NB4 (cell line): Measurements from ENCODE around the gene KCNJ10.
"Not testable (repeated sequence)": the region's sequence is repeated elsewhere in the genome, so short reads cannot be mapped to it uniquely, and the experiment has no call there.

ENCODE experiments used
- DNase-seq: peaks from one replicate; pipeline ENCODE4 v3.0.0; 2010; ENCODE audit warnings: low read depth
- H3K4me3 ChIP-seq: one replicate; pipeline ENCODE4 v1.5.1; 2011; ENCODE audit warnings: mild to moderate bottlenecking, low read depth, low read length, moderate library complexity
- MYC ChIP-seq: IDR thresholded peaks from 2 replicates; pipeline ENCODE4 v1.6.1; 2011; ENCODE audit warnings: low read depth, low read length
- POLR2A ChIP-seq: IDR thresholded peaks from 2 replicates; pipeline ENCODE4 v1.6.1; 2011; ENCODE audit warnings: mild to moderate bottlenecking; ENCODE audit not compliant: insufficient read length; ENCODE audit errors: extremely low read depth
- TF ChIP-seq, protein P1 (sequence below): IDR thresholded peaks from one replicate; pipeline ENCODE4 v1.5.1; 2012; ENCODE audit warnings: low read depth, low read length
- TF ChIP-seq, protein P2 (sequence below): IDR thresholded peaks from 2 replicates; pipeline ENCODE4 v1.6.1; 2011; ENCODE audit warnings: low read depth, low read length

KCNJ10 gene

DNA sequence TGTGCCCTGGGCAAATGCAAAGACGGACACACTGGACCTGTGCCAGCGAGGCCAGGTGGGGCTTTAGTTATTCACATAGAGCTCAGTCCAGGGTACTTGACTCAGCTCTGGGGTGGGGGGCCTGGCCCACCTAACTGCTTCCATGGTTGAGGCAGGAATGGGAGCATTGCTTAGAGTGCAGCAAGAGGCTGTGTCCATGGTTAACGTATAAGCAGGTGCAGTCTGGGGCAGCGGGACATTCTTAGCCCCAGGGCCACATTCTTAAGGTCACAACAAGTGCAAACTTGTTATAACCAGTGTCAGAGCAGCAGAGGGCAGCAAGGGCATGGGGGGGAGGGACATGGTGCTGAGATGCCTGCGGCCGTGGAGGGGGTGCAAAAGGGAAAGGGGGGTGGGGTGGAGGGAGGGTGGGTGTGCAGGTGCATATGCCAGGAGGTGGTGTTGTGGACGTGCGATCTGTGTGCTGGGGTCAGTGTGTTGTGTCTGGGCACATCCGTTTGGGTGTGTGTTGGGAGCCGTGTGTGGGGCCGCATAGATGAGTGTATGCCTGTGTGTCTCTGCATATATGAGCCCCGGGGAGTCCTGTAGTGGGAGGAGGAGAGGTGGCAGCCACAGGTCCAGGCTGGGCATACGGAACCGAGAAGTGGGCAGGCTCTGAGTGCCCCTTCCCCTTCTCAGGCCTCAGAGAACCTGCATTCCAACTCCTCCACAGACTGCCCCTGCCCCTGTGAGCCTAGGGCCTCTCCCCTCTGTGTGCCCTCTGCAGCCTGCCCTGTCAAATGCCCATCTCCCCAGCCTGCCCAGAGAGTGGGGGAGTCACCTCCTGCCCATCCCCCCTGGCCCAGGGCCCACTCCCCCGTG, 8.4 kb downstream of the KCNJ10 start:
- H3K4me3 ChIP-seq: no peak overlapping the region
- TF ChIP-seq MYC (no peak), POLR2A (no peak)
- TF ChIP-seq, protein P1, sequence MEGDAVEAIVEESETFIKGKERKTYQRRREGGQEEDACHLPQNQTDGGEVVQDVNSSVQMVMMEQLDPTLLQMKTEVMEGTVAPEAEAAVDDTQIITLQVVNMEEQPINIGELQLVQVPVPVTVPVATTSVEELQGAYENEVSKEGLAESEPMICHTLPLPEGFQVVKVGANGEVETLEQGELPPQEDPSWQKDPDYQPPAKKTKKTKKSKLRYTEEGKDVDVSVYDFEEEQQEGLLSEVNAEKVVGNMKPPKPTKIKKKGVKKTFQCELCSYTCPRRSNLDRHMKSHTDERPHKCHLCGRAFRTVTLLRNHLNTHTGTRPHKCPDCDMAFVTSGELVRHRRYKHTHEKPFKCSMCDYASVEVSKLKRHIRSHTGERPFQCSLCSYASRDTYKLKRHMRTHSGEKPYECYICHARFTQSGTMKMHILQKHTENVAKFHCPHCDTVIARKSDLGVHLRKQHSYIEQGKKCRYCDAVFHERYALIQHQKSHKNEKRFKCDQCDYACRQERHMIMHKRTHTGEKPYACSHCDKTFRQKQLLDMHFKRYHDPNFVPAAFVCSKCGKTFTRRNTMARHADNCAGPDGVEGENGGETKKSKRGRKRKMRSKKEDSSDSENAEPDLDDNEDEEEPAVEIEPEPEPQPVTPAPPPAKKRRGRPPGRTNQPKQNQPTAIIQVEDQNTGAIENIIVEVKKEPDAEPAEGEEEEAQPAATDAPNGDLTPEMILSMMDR: no peak
- TF ChIP-seq, protein P2, sequence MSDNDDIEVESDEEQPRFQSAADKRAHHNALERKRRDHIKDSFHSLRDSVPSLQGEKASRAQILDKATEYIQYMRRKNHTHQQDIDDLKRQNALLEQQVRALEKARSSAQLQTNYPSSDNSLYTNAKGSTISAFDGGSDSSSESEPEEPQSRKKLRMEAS: no peak
- DNase-seq: no peak

DNA sequence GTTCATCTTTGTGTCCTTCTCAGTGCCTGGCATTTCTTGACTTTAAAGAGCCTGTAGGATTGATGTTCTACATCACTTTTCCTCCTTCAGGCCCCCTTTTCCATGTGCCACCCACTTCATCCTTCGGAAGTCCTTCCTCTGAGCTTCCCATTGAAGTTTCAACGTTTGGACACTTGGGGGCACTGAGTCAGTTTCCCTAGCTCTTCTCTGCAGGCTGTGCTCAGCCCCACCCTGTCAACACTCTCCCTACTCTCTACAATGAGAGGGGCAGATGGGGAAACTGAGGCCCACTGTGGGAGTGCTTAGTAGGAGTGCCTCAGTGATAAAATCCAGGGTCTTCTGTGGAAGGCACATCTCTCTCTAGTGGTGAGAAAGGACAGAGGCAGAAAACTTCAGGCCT, 11.9 kb downstream of the KCNJ10 start:
- no peak overlapping the region for H3K4me3 ChIP-seq
- no peak for DNase-seq
- TF ChIP-seq, protein P1: peak; percentile 39
- TF ChIP-seq MYC: no peak

DNA sequence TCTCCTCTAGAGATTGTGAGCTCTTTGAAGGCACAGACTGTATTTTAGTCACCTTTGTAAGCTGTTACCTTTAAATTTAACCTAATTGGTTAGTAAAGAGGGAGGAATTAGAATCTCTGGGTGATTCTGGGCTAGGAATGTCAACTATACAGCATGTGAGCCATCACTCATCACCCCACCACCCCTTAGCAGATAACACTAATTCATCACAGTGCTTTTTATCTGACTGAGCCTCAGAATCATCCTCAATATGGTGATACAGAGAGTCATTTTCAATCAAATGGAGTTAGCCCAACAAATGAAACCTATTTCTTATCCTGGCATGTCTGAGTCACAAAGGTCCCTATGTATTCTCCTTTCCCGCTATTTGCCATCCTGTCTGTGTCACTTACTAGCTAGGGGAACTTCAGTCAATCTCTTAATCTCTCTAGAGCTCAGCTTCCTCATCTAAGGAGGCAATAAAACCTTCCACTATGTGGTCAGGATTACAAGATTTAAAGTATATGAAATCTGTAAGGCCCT, 13.3 kb downstream of the KCNJ10 start:
- no peak for DNase-seq
- no peak overlapping the region for H3K4me3 ChIP-seq
- TF ChIP-seq POLR2A (no peak), MYC (no peak)
- TF ChIP-seq, protein P1: no peak
- TF ChIP-seq, protein P2: no peak

DNA sequence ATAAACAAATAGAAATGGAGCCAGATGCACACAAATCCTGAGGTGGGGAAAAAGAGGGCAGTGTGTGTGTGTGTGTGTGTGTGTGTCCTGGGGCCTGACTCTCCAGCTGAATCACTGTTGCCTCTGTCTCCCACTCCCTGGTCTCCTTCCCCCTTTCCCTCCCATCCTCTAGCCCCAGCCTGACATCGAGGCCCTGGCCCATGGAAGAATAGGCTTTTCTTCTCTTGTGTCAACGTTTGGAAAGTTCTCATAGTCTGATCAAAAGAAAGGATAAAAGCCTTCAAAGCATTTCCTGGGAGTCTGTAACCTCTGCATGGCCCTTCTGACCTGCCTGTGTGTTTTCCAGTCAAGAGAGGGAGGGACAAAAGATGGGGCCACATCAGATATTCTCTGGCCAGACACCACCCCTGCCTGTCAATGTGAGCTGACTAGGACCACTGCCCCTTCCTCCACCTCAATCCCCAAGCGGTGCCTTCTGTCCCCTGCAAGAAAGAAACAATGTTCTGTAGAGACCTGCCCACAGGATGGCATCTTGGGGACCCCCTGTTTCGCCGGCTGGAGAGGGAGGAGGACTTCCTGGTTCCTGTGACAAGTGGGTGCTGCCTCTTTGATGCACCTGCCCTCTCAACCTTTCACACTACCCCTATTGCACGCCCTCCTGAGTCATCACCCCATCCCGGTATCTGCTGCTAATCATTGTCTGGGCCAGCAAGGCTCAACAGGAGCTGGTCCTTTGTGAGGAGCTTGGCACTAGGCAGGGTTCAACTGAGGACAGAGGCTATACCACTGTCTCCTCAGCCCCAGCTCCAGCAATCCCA, 16.2 kb downstream of the KCNJ10 start:
- no peak overlapping the region for H3K4me3 ChIP-seq
- TF ChIP-seq MYC (no peak), POLR2A (no peak)
- TF ChIP-seq, protein P2: no peak
- TF ChIP-seq, protein P1: no peak
- DNase-seq: no peak

DNA sequence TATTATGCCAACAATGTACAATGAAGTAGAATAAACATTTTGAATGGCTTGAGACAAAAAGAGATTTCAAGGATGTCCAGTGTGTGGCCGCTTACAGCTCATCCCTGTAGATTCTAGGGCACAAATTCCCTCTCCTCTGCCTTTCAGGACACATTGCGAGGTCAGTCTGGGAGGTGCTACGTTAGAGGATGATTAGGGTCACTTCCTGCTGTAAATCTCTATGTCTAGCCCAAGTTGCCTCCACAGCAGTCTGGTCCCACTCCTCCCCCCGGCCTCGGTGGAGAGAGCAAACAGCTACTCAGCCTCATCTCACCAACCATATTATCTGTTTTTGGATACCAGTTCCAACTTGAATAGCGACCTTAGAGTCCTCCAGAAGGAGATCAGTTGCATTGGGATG, 17.0 kb downstream of the KCNJ10 start:
- no peak overlapping the region for H3K4me3 ChIP-seq
- no peak for DNase-seq
- no peak for TF ChIP-seq POLR2A

DNA sequence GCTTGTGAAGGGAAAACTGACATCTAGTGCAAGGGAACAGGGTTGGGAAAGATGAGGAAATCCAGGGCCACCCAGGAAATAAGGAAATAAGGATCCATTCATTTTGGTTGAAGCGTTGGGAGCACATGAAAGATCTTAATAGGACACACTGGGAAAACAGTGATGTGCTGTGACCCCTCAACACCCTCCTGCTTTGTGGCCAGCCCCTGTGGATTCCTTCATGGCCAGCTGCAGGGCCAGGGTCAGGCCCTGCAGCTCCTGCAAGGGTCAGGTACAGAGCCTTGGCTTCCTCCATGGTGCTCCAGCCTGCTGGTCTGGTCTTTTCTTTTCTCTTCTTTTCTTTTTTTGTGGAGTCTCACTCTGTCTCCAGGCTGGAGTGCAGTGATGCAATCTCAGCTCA, 19.3 kb downstream of the KCNJ10 start:
- TF ChIP-seq MYC (no peak), POLR2A (no peak)
- TF ChIP-seq, protein P2: no peak
- TF ChIP-seq, protein P1: no peak
- no peak overlapping the region for H3K4me3 ChIP-seq
- DNase-seq: no peak

DNA sequence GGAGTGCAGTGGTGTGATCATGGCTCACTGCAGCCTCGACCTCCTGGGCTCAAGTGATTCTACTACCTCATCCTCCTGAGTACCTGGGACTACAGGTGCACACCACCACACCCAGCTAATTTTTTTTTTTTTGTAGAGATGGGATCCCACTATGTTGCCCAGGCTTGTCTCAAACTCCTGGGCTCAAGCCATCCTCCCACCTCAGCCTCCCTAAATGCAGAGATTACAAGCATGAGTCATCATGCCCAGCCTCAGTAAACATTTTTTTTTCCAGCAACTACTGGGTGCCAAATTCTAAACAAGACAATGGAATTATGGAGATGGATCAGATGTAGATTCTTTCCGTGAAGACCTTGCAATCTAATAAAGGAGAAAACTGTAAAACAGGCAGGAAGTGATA, 19.8 kb downstream of the KCNJ10 start:
- not testable (repeated sequence) for DNase-seq, H3K4me3 ChIP-seq
